GM12892 (cell line): ENCODE data around the gene SPON1.

Source experiments
- DNase-seq: peaks from one replicate; pipeline ENCODE4 v3.0.0; 2011; ENCODE audit not compliant: insufficient read length
- FAIRE-seq: peaks from 2 replicates; lab custom pipeline; 2011; peaks lifted over from hg19 to GRCh38; lab: Jason Lieb, UNC
- POLR2A ChIP-seq: IDR thresholded peaks from 2 replicates; pipeline ENCODE4 v1.6.1; 2011; ENCODE audit warnings: low read depth, low read length, control low read depth
- POLR2AphosphoS5 ChIP-seq: IDR thresholded peaks from 2 replicates; pipeline ENCODE4 v1.6.1; 2011; ENCODE audit warnings: low read depth, low read length, control low read depth
- TAF1 ChIP-seq: IDR thresholded peaks from 2 replicates; pipeline ENCODE4 v1.6.1; 2011; ENCODE audit warnings: low read depth, mild to moderate bottlenecking, control low read depth, low read length, borderline replicate concordance

Gene SPON1

DNA sequence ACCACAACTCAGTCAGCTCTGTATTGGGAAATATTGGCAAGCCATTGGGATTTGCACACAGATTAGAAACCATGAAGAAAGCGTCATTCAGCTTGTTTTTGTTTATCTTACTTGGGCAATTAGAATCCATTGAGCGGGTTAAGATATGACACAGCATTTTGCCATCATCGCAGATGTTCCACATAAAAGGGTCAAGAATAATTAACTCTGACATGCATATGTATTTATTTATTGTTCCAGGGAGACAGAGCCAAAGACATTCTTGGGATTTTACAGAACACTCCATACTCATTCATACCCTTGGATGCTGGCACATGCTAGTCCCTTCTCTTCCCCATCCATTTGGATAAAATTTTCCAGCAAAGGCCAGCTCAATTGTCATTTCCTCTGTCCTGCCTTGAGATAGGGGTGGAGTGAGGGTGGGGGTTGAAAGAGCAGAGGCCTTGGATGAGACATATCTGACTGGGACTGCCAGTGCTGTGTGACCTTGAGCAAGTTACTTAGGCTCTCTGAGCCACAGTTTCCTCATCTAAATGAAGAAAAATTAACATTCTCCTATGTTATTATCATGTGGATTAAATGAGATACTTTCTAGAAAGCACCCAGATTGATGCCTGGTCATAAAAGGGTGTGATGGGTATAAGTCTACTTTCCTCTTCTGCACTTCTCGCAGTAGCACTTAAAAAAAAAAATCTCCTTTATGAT, 216.7 kb downstream of the SPON1 start:
- no peak for TF ChIP-seq POLR2AphosphoS5
- TF ChIP-seq TAF1 = no peak
- TF ChIP-seq POLR2A = no peak
- DNase-seq (no peak), FAIRE-seq (no peak)

DNA sequence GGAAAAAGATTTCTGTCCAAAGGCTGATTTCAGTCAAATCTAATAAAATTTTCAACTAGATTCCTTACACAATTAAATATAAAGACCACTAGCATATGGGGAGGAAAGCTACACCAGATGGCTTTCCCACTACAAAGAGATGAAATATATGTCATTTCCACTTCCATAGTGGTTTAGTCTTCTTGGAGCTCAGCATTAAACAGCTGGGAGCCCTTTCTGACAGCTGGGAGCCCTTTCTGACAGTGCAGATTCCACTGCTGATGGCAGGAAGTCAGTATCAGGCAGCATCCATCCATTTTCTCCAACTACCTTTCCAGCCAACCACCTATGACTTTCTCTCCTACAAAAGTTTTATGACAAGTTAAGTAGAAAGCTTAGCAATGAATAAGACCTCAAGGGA, 218.6 kb downstream of the SPON1 start:
- TF ChIP-seq POLR2AphosphoS5 = no peak
- no peak for TF ChIP-seq TAF1
- TF ChIP-seq POLR2A = no peak
- no peak for DNase-seq
- no peak for FAIRE-seq

DNA sequence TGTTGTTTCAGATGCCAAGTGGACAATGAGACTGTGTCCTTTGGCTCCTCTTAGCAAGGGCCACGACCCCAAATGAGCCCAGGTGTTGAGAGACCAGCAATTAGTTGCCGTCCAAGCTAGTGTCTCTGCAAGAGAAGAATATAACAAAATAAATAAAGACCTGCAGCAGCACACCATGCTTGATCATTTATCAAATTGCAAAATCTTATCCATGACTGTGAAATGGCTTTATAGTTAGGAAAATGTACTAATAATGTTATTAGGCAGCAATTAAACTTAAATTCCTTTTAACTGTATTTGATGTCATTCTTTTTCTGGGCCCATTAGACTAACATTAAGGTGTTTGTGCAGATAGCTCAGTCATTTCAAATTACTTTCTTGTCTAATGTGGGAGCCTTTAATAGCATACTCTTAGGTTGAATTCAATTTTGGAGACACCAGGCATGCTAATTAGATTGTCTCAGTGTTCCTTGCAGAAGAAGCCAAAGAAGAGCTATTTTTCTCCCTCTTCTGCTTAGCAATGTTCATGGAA, 220.4 kb downstream of the SPON1 start:
- TF ChIP-seq TAF1 (no peak), POLR2AphosphoS5 (no peak), POLR2A (no peak)
- DNase-seq = no peak
- FAIRE-seq = no peak

DNA sequence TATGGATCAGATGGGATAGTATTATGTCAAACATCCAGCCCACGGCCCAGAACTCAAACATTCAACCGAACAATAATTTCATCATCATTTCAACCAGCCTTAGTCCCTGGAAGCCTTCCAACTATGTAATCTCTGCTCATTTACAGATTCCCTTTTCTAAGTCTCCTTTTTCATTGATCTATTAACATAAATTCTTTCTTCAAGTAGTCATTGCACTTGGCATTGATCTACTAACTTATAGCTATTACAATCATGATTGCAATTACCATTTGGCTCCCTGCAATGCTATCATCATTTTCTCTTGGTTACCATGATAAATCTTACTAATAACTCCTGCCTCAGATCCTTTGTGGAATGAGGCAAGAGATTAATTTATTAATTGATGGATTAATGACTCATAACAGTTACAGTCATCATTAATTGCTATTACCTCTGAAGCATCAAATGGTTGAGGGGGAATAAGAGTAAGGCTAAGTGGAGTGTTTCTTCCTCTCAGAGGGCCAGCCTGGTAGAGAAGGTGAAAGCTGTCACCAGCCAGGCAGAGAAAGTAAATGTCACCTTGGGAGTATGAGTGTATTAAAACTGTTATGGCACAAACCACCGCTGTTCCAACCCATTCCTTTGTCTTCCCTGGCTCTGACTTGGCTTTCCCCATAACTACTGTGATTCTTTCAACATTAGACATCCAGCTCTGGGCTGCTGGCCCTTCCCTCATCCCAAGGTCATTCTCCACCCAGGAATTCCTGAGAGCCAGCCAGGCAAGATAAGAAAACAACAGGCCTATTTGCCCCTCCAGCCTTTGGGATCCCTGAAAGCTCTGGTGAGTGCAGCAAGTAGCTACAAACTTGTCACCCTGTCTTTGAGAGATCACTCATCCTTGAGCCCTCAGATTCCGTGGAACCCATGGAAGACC, 221.8 kb downstream of the SPON1 start:
- TF ChIP-seq TAF1 = no peak
- TF ChIP-seq POLR2A = no peak
- TF ChIP-seq POLR2AphosphoS5 = no peak
- FAIRE-seq (no peak), DNase-seq (no peak)

DNA sequence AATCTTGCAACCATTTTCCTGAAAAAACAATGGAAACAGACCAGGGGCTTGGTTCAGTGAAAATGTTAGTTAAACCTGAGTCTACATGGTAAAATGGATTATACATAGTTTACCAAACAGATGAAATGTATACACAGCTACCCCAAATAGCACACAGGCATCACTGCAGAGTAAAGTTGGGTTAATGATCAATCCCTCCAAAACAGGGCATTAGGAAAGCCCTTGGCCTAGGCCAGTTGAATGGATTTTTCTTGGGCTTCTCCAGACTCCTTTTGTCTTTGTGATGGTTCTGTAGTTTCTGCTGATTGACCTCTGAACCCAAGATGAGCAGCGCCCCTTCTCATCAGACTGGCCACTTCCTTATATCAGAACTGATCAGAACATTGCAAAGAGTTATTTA, 222.9 kb downstream of the SPON1 start:
- DNase-seq (no peak), FAIRE-seq (no peak)
- TF ChIP-seq POLR2AphosphoS5 (no peak), POLR2A (no peak), TAF1 (no peak)

DNA sequence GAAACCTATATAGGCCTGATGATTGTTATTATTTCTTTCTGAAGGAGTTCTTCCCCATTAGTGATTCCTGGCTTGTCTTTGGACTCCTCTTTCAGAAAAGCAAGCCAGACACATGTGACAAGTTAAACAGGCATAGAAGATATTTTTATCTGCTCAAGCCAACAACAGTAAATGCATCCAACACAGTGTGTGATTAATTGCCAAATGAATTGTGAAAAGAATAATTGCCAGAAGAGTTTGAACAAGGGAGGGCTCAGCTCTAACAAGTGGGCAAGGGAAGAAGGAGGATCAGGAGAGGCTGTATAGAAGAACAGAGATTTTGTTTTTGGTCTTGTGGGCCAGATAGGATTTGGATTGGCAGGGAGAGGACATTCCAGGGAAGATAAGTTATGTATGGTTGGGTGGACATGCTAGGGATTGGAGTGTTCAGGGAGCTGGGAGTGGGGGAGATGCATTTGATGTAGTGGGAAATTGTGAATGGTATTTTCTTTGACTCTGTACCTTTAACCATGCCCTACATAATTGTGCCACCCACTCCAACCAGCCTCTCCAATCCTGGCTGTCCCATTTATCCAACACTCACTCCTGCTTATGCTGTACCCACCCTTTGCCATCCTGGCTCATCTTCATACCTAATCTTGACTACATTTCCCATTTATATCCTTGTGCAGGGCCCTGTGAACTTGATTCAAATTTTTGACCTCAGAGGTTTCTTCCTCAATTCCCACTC, 223.7 kb downstream of the SPON1 start:
- DNase-seq (no peak), FAIRE-seq (no peak)
- TF ChIP-seq POLR2A = no peak
- no peak for TF ChIP-seq POLR2AphosphoS5
- no peak for TF ChIP-seq TAF1

DNA sequence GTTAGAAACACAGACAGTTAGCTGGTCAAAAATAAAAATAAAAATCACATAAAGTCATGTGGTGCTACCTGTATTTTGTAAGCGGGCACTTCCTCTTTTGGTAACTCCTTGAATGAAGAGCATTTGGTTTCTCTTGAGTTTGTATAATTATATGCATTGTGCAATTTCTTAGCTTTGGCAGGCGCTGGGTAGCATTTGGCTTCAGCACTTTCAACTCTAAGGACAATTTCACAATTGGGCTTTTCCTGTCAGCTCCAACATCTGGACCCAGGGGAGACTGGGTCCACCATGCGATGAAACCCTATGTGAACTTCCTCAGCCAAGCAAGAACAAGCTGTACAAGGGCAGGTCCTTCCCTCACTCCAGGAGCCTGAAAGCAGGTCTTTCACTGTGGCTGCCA, 227.4 kb downstream of the SPON1 start:
- TF ChIP-seq POLR2AphosphoS5 (no peak), POLR2A (no peak), TAF1 (no peak)
- FAIRE-seq (no peak), DNase-seq (no peak)

DNA sequence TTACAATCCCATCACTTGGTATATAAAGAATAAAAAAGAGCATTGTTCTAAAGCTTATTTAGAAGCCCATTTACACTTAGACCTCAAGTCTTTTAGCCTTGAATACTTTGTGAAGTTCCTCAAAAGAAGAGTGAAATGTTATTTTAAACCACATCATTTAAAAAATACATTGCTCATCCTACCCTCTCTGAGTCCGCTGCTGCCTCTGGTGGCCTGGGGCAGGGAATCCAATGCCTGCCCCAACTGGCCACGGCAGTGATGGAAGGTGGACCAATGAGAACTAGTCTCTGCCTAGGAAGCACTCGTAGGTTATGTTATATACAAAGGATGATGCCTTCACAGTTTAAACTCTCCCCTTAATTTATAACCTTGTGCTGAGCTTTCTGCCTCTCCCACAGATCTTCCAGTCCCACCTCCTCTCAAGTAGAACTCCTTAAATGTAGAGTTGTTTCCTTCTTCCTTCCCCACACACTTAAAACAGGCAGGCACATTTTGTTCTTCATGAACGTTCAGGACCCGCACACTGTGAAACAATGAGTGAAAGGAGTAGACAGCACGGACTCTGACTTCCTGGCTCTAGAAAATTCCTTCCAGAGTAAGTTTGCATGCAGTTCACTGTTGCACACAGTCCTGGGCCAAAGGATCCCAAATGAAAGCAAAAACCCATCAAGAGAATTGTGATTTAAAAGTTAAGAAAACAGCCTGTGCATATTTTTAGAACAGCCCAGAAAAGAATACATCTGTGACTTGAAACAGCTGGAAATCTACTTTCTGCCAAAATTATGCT, 228.7 kb downstream of the SPON1 start:
- DNase-seq (no peak), FAIRE-seq (no peak)
- TF ChIP-seq POLR2A (no peak), POLR2AphosphoS5 (no peak), TAF1 (no peak)

DNA sequence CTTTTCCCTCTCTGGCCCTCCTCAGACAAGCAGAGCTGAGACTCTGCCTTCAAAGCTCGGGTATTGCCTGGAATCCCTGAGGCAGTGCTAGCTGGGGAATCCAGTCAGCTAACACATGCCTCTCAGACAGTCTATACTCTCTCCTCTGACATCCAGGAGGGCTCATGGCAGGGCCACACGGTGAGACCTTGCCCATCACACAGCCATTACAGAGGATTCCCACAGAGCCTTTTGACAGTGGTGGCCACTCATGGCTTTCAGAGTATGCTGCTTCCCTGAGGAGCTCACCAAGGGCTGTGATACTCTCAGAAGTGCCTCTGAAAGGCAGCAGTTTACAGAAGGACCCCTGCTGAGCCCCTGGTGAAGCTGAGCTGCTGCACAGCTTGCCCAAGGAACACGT, 231.1 kb downstream of the SPON1 start:
- no peak for DNase-seq
- FAIRE-seq = no peak
- no peak for TF ChIP-seq TAF1
- no peak for TF ChIP-seq POLR2A
- TF ChIP-seq POLR2AphosphoS5 = no peak
